ENCODE data around the gene USP17L21.
"Not testable (repeated sequence)": the region's sequence is repeated elsewhere in the genome, so short reads cannot be mapped to it uniquely, and the experiment has no call there.

USP17L21 gene, protein sequence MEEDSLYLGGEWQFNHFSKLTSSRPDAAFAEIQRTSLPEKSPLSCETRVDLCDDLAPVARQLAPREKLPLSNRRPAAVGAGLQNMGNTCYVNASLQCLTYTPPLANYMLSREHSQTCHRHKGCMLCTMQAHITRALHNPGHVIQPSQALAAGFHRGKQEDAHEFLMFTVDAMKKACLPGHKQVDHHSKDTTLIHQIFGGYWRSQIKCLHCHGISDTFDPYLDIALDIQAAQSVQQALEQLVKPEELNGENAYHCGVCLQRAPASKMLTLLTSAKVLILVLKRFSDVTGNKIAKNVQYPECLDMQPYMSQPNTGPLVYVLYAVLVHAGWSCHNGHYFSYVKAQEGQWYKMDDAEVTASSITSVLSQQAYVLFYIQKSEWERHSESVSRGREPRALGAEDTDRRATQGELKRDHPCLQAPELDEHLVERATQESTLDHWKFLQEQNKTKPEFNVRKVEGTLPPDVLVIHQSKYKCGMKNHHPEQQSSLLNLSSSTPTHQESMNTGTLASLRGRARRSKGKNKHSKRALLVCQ

GRCh38 chr4:9262572-9262971, at the start of gene USP17L21:
TSS of gene USP17L21 (plus strand) at chr4:9262872. CDS start at chr4:9262872, 0 bp downstream.
- DNase-seq = not testable (repeated sequence)

GRCh38 chr4:9214701-9215100, 48.0 kb upstream of the USP17L21 start:
- not testable (repeated sequence) for DNase-seq

DNA sequence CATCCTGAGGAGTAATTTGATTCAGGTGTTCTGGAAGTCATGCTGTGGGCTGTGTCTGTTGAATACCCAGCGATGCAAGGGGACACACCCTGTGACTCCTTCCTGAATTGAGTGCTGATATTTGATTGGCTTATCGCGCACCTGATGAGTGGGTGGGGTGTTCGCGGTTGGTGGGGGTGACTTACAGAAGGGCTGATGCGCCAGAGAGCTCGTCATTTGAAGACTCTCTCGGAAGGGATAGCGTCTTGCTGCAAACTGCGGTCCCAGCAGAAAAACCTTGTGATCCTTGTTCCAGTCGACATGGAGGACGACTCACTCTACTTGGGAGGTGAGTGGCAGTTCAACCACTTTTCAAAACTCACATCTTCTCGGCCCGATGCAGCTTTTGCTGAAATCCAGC, 47.6 kb upstream of the USP17L21 start, which contains the start of gene USP17L11:
TSS of gene USP17L11 (plus strand) at position 301 of the 400 bp plus-strand sequence. CDS start at position 301, 0 bp downstream.
- DNase-seq = not testable (repeated sequence)

GRCh38 chr4:9219852-9220251, 42.8 kb upstream of the USP17L21 start, which contains the start of gene USP17L12:
TSS of gene USP17L12 (plus strand) at chr4:9220152. CDS start at chr4:9220152, 0 bp downstream.
- not testable (repeated sequence) for DNase-seq

GRCh38 chr4:9224596-9224995, 38.1 kb upstream of the USP17L21 start, which contains the start of gene USP17L13:
TSS of gene USP17L13 (plus strand) at chr4:9224896. CDS start at chr4:9224896, 0 bp downstream.
- not testable (repeated sequence) for DNase-seq

GRCh38 chr4:9230249-9230648, 32.4 kb upstream of the USP17L21 start:
- DNase-seq = not testable (repeated sequence)

- DNase-seq = not testable (repeated sequence)
These were observed 28.6 kb upstream of the USP17L21 start, which contains the start of gene USP17L15 for GRCh38 chr4:9234085-9234484. TSS of gene USP17L15 (plus strand) at chr4:9234385. CDS start at chr4:9234385, 0 bp downstream.

GRCh38 chr4:9238461-9238860, 24.2 kb upstream of the USP17L21 start:
- not testable (repeated sequence) for DNase-seq

DNA sequence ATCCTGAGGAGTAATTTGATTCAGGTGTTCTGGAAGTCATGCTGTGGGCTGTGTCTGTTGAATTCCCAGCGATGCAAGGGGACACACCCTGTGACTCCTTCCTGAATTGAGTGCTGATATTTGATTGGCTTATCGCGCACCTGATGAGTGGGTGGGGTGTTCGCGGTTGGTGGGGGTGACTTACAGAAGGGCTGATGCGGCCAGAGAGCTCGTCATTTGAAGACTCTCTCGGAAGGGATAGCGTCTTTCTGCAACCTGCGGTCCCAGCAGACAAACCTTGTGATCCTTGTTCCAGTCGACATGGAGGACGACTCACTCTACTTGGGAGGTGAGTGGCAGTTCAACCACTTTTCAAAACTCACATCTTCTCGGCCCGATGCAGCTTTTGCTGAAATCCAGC, 19.1 kb upstream of the USP17L21 start, which contains the start of gene USP17L17:
TSS of gene USP17L17 (plus strand) at position 301 of the 400 bp plus-strand sequence. CDS start at position 301, 0 bp downstream.
- not testable (repeated sequence) for DNase-seq

DNA sequence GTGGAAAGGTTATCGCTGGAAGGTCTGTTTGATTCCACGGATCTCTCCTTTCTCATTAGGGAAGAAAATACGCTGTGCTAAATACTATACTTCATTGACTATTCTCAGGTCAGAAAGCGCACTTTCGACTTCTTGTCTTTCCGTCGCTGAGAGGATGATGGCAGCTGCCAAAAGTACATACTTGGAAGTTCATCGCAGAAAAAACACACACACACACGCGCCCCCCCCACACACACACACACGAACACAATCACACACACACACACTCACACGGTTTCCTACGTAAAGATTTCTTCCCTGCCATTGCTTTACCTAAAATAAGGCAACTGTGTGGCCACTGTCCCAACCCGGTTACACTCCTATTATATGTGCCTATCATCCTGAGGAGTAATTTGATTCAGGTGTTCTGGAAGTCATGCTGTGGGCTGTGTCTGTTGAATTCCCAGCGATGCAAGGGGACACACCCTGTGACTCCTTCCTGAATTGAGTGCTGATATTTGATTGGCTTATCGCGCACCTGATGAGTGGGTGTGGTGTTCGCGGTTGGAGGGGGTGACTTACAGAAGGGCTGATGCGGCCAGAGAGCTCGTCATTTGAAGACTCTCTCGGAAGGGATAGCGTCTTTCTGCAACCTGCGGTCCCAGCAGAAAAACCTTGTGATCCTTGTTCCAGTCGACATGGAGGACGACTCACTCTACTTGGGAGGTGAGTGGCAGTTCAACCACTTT, 14.6 kb upstream of the USP17L21 start, which contains the start of gene USP17L18:
TSS of gene USP17L18 (plus strand) at position 678 of the 728 bp plus-strand sequence. CDS start at position 678, 0 bp downstream.
- not testable (repeated sequence) for DNase-seq

- not testable (repeated sequence) for DNase-seq
These were observed 9.6 kb upstream of the USP17L21 start, which contains the start of gene USP17L19 for GRCh38 chr4:9253078-9253477. TSS of gene USP17L19 (plus strand) at chr4:9253378. CDS start at chr4:9253378, 0 bp downstream.

- not testable (repeated sequence) for DNase-seq
These were observed 4.8 kb upstream of the USP17L21 start, which contains the start of gene USP17L20 for GRCh38 chr4:9257824-9258223. TSS of gene USP17L20 (plus strand) at chr4:9258124. CDS start at chr4:9258124, 0 bp downstream.

DNA sequence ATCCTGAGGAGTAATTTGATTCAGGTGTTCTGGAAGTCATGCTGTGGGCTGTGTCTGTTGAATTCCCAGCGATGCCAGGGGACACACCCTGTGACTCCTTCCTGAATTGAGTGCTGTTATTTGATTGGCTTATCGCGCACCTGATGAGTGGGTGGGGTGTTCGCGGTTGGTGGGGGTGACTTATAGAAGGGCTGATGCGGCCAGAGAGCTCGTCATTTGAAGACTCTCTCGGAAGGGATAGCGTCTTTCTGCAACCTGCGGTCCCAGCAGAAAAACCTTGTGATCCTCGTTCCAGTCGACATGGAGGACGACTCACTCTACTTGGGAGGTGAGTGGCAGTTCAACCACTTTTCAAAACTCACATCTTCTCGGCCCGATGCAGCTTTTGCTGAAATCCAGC, 4.6 kb downstream of the USP17L21 start, which contains the start of gene USP17L22:
TSS of gene USP17L22 (plus strand) at position 301 of the 400 bp plus-strand sequence. CDS start at position 301, 0 bp downstream.
- not testable (repeated sequence) for DNase-seq

DNA sequence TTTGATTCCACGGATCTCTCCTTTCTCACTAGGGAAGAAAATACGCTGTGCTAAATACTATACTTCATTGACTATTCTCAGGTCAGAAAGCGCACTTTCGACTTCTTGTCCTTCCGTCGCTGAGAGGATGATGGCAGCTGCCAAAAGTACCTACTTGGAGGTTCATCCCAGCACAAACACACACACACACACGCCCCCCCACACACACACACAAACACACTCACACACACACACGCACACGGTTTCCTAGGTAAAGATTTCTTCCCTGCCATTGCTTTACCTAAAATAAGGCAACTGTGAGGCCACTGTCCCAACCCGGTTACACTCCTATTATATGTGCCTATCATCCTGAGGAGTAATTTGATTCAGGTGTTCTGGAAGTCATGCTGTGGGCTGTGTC, 9.0 kb downstream of the USP17L21 start:
- DNase-seq = not testable (repeated sequence)

Data from NCI-H2081 treated with DMSO at 0.1 percent for 48 hours (cell line).